Colonic mucosa (tissue), 4 donors: ENCODE data around the gene RORB. TPM values are rescaled to one million over a fixed set of nuclear protein-coding genes. Genes with fewer than 3 reads are reported as not detected.

Source experiments
- DNase-seq: peaks from one replicate; pipeline ENCODE4 v3.0.0-alpha.2; 2020
- H3K27ac ChIP-seq: fragments of 200-600 bp; one replicate; pipeline ENCODE4 v1.8.0; 2021
- H3K27me3 ChIP-seq: fragments of 200-600 bp; one replicate; pipeline ENCODE4 v1.8.0; 2021
- H3K36me3 ChIP-seq: fragments of 200-600 bp; one replicate; pipeline ENCODE4 v1.8.0; 2021
- H3K4me1 ChIP-seq: fragments of 200-600 bp; one replicate; pipeline ENCODE4 v1.8.0; 2021; ENCODE audit warnings: mild to moderate bottlenecking
- H3K4me3 ChIP-seq: fragments of 200-600 bp; one replicate; pipeline ENCODE4 v1.8.0; 2021
- H3K9ac ChIP-seq, 2 donors: one replicate each; pipeline ENCODE4 v1.7.0; 2013; ENCODE audit warnings: control low read depth in 2 of 2, low read depth in 2 of 2, low read length in 2 of 2
- H3K9me3 ChIP-seq: fragments of 200-600 bp; one replicate; pipeline ENCODE4 v1.8.0; 2021
- CTCF ChIP-seq: fragments of 200-600 bp; IDR thresholded peaks from one replicate; pipeline ENCODE4 v1.8.0; 2022; ENCODE audit warnings: antibody characterized with exemption, mild to moderate bottlenecking
- intact Hi-C: fragments of 100-400 bp; cut with DNase I; formaldehyde crosslinking; loops from one replicate; pipeline ENCODE4 v1.14.1; 2022
- total RNA-seq, 2 donors: library from RNA; stranded (reverse); fragmentation: NEBNext Ultra II Directional in 1 of 2; extraction: Animal tissue kit (Norgen Biotek cat#: 25700) in 1 of 2; gene quantifications; one replicate each; pipeline ENCODE4 v1.2.1, GENCODE V29; 2021
- donor health status: healthy.
- donor health status: DM: no; HTN: no; CAD: no.
- donor health status: DM: no; HTN: no; CAD: no.

Gene RORB
- total RNA-seq, 2 donors from 2014 or later: 0.13 to 0.15 TPM

DNA sequence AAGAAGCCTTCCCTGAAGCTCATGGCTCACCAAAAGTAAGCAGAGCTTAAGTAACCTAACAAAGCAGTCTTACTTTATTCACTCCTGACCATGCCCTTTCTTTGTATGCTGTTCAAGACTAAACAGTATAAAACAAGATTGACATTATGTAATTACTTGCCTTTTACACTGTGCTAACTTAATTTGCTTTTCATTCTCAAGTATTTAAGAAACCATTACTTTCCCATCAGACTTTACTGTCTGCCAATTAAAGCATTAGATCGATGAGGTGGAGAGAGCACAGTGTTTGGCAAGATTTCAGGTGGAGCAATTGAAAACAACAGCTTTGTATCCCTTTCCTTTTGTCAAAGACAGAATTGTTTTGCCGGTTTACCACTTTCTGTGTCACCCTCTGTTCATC lies 98.2 kb downstream of the RORB start:
- intact Hi-C loops: no loop called here
- Histone ChIP-seq H3K9ac (no peak overlapping the region), H3K4me1 (no peaks in the 10 kb centered on the region), H3K9me3 (no peaks in the 10 kb centered on the region), H3K27ac (no peak overlapping the region), H3K4me3 (no peak overlapping the region), H3K36me3 (no peaks in the 10 kb centered on the region), H3K27me3 (no peaks in the 10 kb centered on the region)
- no peak for TF ChIP-seq CTCF
- no peak for DNase-seq

DNA sequence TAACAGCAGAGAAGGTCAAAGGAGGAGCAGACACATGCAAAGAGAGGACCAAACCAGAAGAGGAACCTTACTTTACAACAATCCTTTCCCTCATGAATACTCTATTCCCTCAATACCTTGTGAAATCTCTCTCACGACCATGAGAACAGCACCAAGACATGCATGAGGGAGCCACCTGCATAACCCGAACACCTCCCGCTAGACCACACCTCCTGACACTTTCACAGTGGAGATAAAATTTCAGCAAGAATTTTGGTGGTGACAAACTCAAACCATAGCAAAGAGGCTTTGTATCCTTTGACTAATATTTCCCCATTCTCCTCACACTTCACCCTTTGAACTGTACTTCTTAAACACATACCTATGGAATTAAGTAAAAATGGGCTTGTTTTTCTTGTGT lies 101.7 kb downstream of the RORB start:
- DNase-seq: no peak
- intact Hi-C loops: no loop called here
- no peak overlapping the region for H3K4me3 ChIP-seq
- no peaks in the 10 kb centered on the region for H3K27me3 ChIP-seq
- H3K4me1 ChIP-seq: no peaks in the 10 kb centered on the region
- no peaks in the 10 kb centered on the region for H3K36me3 ChIP-seq
- no peak overlapping the region for H3K9ac ChIP-seq
- TF ChIP-seq CTCF: no peak
- no peaks in the 10 kb centered on the region for H3K9me3 ChIP-seq
- H3K27ac ChIP-seq: no peak overlapping the region

GRCh38 chr9:74609671-74610405 lies 112.7 kb downstream of the RORB start:
- H3K9me3 ChIP-seq: no peaks in the 10 kb centered on the region
- intact Hi-C loops: no loop called here
- no peak for TF ChIP-seq CTCF
- DNase-seq: no peak
- H3K27ac ChIP-seq: no peak overlapping the region
- no peaks in the 10 kb centered on the region for H3K4me1 ChIP-seq
- no peaks in the 10 kb centered on the region for H3K36me3 ChIP-seq
- H3K9ac ChIP-seq: no peak overlapping the region
- H3K4me3 ChIP-seq: no peak overlapping the region
- no peaks in the 10 kb centered on the region for H3K27me3 ChIP-seq

DNA sequence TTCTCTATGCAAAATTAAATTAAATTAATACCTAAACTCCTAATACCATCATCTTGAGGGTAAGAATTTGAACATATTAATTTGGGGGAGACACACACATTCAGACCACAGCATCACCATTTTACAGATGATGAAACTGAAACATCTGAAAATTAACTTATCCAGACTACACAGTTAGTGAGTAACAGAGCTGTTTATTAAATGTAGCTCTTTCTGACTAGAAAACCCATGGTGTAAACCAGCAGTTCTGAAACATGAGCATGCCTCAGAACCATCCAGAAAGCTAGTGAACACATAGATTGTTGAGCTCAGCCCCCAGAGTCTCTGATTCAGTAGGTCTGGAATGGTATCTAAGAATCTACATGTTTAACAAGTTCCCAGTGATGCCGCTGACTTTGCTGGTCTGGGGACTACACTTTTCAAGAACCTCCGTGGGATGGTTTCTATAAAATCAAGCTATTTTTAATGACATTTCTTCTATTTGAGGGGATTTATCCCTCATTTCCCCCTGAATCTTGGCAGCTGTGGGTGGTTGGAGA lies 113.5 kb downstream of the RORB start:
- intact Hi-C loops: no loop called here
- Histone ChIP-seq H3K9ac (no peak overlapping the region), H3K9me3 (no peaks in the 10 kb centered on the region), H3K4me1 (no peaks in the 10 kb centered on the region), H3K27me3 (no peaks in the 10 kb centered on the region), H3K36me3 (no peaks in the 10 kb centered on the region), H3K4me3 (no peak overlapping the region), H3K27ac (no peak overlapping the region)
- no peak for DNase-seq
- TF ChIP-seq CTCF: no peak

DNA sequence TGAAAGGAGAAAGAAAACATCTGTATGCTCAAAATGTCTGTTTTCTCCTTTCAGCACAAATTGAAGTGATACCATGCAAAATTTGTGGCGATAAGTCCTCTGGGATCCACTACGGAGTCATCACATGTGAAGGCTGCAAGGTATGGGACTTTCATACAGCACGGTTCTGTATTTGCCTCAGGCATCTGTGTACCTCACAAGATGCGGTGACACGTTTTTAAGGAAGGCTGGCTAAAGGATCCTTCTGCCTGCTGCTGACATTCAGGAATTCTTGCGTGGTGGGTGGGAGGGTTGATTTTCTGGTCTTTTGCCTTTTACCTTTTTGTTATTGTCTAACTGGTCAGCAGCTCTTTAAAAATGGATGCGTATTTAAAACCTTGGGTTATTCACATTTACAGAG lies 133.1 kb downstream of the RORB start:
- no peak overlapping the region for H3K4me3 ChIP-seq

More for the DNA sequence above, 133.1 kb downstream of the RORB start:
- DNase-seq: no peak
- no peak for TF ChIP-seq CTCF
- Histone ChIP-seq H3K4me1 (no peaks in the 10 kb centered on the region), H3K9me3 (no peaks in the 10 kb centered on the region), H3K36me3 (no peaks in the 10 kb centered on the region), H3K27ac (no peak overlapping the region), H3K27me3 (no peaks in the 10 kb centered on the region), H3K9ac (no peak overlapping the region)
- intact Hi-C loops: no loop called here
